Brain microvascular endothelial cell (primary cell): ENCODE measurements around the gene PPM1E.

Experiments used
- DNase-seq: peaks from one replicate; pipeline ENCODE4 v3.0.0-alpha.2; 2020
- H3K27ac ChIP-seq: fragments of 250-450 bp; sonication (Bioruptor Pico); 2 replicates; pipeline ENCODE4 v1.5.1; 2020; ENCODE audit warnings: mild to moderate bottlenecking, moderate library complexity
- H3K27me3 ChIP-seq: fragments of 250-450 bp; sonication (Bioruptor Pico); replicated peaks from 2 replicates; pipeline ENCODE4 v1.5.1; 2020; ENCODE audit warnings: mild to moderate bottlenecking
- H3K36me3 ChIP-seq: fragments of 250-450 bp; sonication (Bioruptor Pico); replicated peaks from 2 replicates; pipeline ENCODE4 v1.5.1; 2020; ENCODE audit warnings: mild to moderate bottlenecking
- H3K4me3 ChIP-seq: 2 replicates; pipeline ENCODE4 v1.5.1; 2011; ENCODE audit warnings: low read depth, mild to moderate bottlenecking, control low read depth, low read length, moderate library complexity
- CTCF ChIP-seq: IDR thresholded peaks from 2 replicates; pipeline ENCODE4 v1.5.1; 2011; ENCODE audit warnings: low read depth, mild to moderate bottlenecking, moderate library complexity, low read length, control low read depth, inconsistent platforms; ENCODE audit errors: missing control alignments
- in situ Hi-C: cut with HindIII; loops from 2 replicates; pipeline ENCODE4 v1.10.0; 2017; ENCODE audit warnings: low sequenced_read_pairs, low pct_ligation_motif_present

Gene PPM1E

DNA sequence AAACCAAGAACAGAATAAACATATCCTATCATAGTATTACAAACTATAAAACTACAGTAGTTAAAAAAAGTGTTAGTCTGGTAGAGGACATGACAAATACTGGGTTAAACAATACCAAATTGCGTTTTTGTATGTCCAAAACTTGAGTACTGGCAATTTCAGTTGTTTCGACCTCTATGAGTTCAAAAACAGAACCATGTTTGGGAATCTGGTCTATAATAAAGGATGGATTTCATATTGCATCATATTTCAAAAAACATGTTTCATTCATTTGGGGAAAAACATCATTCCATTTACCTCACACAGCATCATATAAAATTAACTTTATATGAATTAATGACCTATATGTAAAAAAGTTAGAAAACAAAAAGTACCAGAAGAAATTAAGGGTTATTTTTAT, 269.3 kb downstream of the PPM1E start:
- Histone ChIP-seq H3K27me3 (no peaks in the 10 kb centered on the region), H3K4me3 (no peak overlapping the region), H3K27ac (no peak overlapping the region), H3K36me3 (peaks cover 15% of the 10 kb centered on the region)
- in situ Hi-C loops, result no loop called here
- DNase-seq, result no peak
- no peak for TF ChIP-seq CTCF

GRCh38 chr17:59026176-59026939, 270.7 kb downstream of the PPM1E start:
- DNase-seq, result no peak
- Histone ChIP-seq H3K27ac (no peak overlapping the region), H3K4me3 (no peak overlapping the region), H3K36me3 (peaks cover 15% of the 10 kb centered on the region), H3K27me3 (no peaks in the 10 kb centered on the region)
- in situ Hi-C loops, result no loop called here
- TF ChIP-seq CTCF, result no peak

GRCh38 chr17:59027750-59028149, 272.1 kb downstream of the PPM1E start:
- in situ Hi-C loops, result no loop called here
- Histone ChIP-seq H3K4me3 (no peak overlapping the region), H3K27ac (no peak overlapping the region), H3K36me3 (peaks cover 18% of the 10 kb centered on the region), H3K27me3 (no peaks in the 10 kb centered on the region)
- no peak for TF ChIP-seq CTCF
- no peak for DNase-seq

GRCh38 chr17:59028328-59028727, 272.7 kb downstream of the PPM1E start:
- TF ChIP-seq CTCF, result no peak
- Histone ChIP-seq H3K27ac (no peak overlapping the region), H3K36me3 (peaks cover 18% of the 10 kb centered on the region), H3K4me3 (no peak overlapping the region), H3K27me3 (no peaks in the 10 kb centered on the region)
- in situ Hi-C loops, result no loop called here
- no peak for DNase-seq

- Histone ChIP-seq H3K36me3 (peaks cover 27% of the 10 kb centered on the region), H3K4me3 (no peak overlapping the region), H3K27ac (no peak overlapping the region), H3K27me3 (no peaks in the 10 kb centered on the region)
- in situ Hi-C loops, result no loop called here
- DNase-seq, result no peak
- TF ChIP-seq CTCF, result no peak
These were observed 275.2 kb downstream of the PPM1E start for GRCh38 chr17:59030811-59031210.
